Sigmoid colon (tissue), 4 donors: Measurements from ENCODE around the gene PARP11.

Experiments used
- CTCF ChIP-seq, 4 experiments: fragments of 450-650 bp in 3 of 4; fragments of 200-600 bp in 1 of 4; IDR thresholded peaks; one replicate each; pipeline ENCODE4 v1.5.1; 2016 to 2019; ENCODE audit warnings: antibody characterized with exemption in 4 of 4, mild to moderate bottlenecking in 3 of 4, moderate library complexity in 2 of 4
- EP300 ChIP-seq, 4 donors: sonication (generic); formaldehyde crosslinking; IDR thresholded peaks; one replicate each; pipeline ENCODE4 v1.6.1; 2017; ENCODE audit warnings: antibody characterized with exemption in 4 of 4
- POLR2A ChIP-seq, 2 donors: fragments of 450-650 bp; IDR thresholded peaks; one replicate each; pipeline ENCODE4 v1.6.1; 2016; ENCODE audit warnings: antibody characterized with exemption in 2 of 2, mild to moderate bottlenecking in 2 of 2, moderate library complexity in 2 of 2

GRCh38 chr12:3922033-3922432, 48.8 kb upstream of the PARP11 start:
- no peak for TF ChIP-seq CTCF (IDR thresholded peaks at IDR 0.05)
- TF ChIP-seq EP300 (IDR thresholded peaks at IDR 0.05), result no peak
- no peak for TF ChIP-seq POLR2A (IDR thresholded peaks at IDR 0.05)
